Activated CD4-positive, alpha-beta T cell treated with anti-CD3 and anti-CD28 coated beads, Interleukin-2, amount 10 ng/mL, durations not matched to agents 24 days and 14 days (primary cell): ENCODE measurements around the gene HSPA9. TPM values are rescaled to one million over a fixed set of nuclear protein-coding genes. Genes with fewer than 3 reads are reported as not detected.

ENCODE experiments used
- DNase-seq: peaks from one replicate; pipeline ENCODE4 v3.0.0; 2022
- H3K27ac Mint-ChIP-seq: one replicate; pipeline ENCODE4 v1.8.0; 2022; ENCODE audit warnings: mild to moderate bottlenecking, mixed read lengths
- H3K27me3 Mint-ChIP-seq: one replicate; pipeline ENCODE4 v1.8.0; 2022; ENCODE audit warnings: mixed read lengths
- H3K36me3 Mint-ChIP-seq: one replicate; pipeline ENCODE4 v1.8.0; 2022; ENCODE audit warnings: low read depth, mild to moderate bottlenecking, mixed read lengths
- H3K4me1 Mint-ChIP-seq: one replicate; pipeline ENCODE4 v1.8.0; 2021; ENCODE audit warnings: mixed read lengths
- H3K4me3 Mint-ChIP-seq: one replicate; pipeline ENCODE4 v1.8.0; 2022; ENCODE audit warnings: mild to moderate bottlenecking, moderate library complexity, mixed read lengths
- H3K9me3 Mint-ChIP-seq: one replicate; pipeline ENCODE4 v1.8.0; 2021; ENCODE audit warnings: mixed read lengths
- intact Hi-C: fragments of 100-400 bp; cut with micrococcal nuclease; formaldehyde crosslinking; loops from one replicate; pipeline ENCODE4 v1.15.1; 2023
- total RNA-seq: library from RNA; stranded (reverse); gene quantifications from 2 replicates; pipeline ENCODE4 v1.2.3, GENCODE V29; 2022

Gene HSPA9
- total RNA-seq, 1 donor from 2014 or later = 415 TPM

DNA sequence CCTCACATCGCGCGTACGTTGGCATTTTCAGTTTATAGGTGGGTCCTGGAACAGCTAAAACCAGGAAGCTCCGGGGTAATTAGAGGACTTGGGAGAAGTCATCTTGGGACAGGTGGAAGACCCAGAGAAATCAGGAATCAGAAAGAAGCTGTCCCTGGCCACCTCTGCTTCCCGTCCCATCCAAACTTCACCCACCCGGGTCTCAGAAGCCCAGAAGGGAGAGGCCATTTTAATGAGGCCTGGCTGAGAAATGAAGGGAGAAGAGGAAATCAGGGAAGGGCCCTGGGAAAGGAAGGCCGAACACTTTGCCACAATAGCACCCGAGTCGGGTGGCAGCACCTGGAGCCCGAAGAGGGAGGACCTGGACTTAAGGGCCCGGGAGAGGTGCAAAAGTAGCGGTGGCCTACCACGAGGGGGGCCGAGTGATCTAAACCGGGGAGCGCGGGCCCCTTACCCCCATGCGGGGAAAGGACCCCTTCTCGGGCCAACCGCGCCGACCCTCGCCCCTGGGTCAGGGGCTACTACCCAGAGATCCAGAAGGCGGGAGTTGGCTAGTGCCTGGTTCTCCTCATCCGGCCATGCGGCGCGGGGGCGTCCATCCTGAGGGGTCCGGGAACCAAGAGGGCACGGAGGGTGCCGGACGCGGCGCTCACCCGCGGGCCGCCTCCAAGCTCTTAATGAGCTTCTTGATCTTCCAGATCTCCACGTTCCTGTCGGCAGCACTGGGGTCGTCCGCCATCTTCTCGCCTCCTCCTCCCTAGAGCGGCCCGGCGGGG lies 32.8 kb downstream of the HSPA9 start:
- peaks cover 48% of the 10 kb centered on the region for H3K36me3 Mint-ChIP-seq
- peak; percentile 73 for DNase-seq
- peaks cover 44% of the 10 kb centered on the region for H3K4me1 Mint-ChIP-seq
- peak overlapping the region; percentile 100 for H3K27ac Mint-ChIP-seq
- intact Hi-C loops = loop anchor here (2.0 to 10.0 kb wide), 4 partner anchors 50 to 1022 kb away; partner anchors contain the start of genes BRD8, HNRNPA0, KIF20A and UBE2D2
- no peaks in the 10 kb centered on the region for H3K9me3 Mint-ChIP-seq
- peak overlapping the region; percentile 99 for H3K4me3 Mint-ChIP-seq
- H3K27me3 Mint-ChIP-seq = no peaks in the 10 kb centered on the region

DNA sequence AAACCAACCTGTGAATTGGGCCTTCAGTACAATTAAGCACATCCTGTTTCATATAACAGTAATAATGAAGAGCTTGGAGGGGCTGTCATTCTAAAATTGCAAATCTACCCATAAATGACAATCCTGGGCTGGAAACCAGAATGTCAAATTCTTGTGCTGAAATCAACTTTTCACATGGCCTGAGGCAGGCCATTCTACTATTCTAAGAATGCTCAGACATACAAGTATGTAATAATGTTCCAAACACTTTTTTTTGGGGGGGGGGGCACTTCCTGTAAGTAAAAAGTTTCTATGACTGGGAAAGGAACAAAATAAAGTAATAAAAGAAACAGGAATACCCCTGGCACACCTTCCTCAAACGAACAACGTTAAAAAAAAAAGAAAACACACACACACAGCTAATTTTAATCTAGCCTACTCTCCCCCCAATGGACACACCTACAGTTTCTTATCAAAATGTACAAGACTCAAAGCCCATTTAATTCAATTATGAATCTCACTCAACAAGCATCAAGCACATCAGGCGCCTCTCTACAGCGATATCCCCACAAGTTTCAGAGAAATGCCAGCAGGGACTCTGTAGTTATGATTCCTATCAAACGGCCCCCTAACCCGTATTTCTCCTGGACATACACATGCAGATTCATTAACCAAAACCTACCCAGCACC lies 33.6 kb downstream of the HSPA9 start:
- intact Hi-C loops = loop anchor here (2.0 to 10.0 kb wide), 4 partner anchors 49 to 1023 kb away; partner anchors contain the start of genes BRD8, HNRNPA0, KIF20A and UBE2D2
- Mint-ChIP-seq H3K9me3 (no peaks in the 10 kb centered on the region), H3K27ac (peak overlapping the region; percentile 100), H3K36me3 (peaks cover 55% of the 10 kb centered on the region), H3K27me3 (no peaks in the 10 kb centered on the region), H3K4me1 (peaks cover 50% of the 10 kb centered on the region), H3K4me3 (peak overlapping the region; percentile 99)
- DNase-seq = no peak

GRCh38 chr5:138539791-138540190 lies 35.4 kb downstream of the HSPA9 start:
- Mint-ChIP-seq H3K36me3 (peaks cover 60% of the 10 kb centered on the region), H3K27me3 (no peaks in the 10 kb centered on the region), H3K4me3 (peak overlapping the region; percentile 99), H3K27ac (no peak overlapping the region), H3K9me3 (no peaks in the 10 kb centered on the region), H3K4me1 (peaks cover 53% of the 10 kb centered on the region)
- no peak for DNase-seq
- intact Hi-C loops = loop anchor here (10.0 kb wide), 1 partner anchor 1025 kb away; the partner anchor contains the start of gene UBE2D2

- Mint-ChIP-seq H3K27me3 (no peaks in the 10 kb centered on the region), H3K36me3 (peaks cover 60% of the 10 kb centered on the region), H3K9me3 (no peaks in the 10 kb centered on the region), H3K4me1 (peaks cover 47% of the 10 kb centered on the region), H3K27ac (no peak overlapping the region), H3K4me3 (no peak overlapping the region)
- intact Hi-C loops = no loop called here
- DNase-seq = no peak
Measured at GRCh38 chr5:138538943-138539627, 36.1 kb downstream of the HSPA9 start.

- peak; percentile 66 for DNase-seq
- Mint-ChIP-seq H3K9me3 (no peaks in the 10 kb centered on the region), H3K4me1 (peaks cover 58% of the 10 kb centered on the region), H3K27me3 (no peaks in the 10 kb centered on the region), H3K4me3 (no peak overlapping the region), H3K27ac (peak overlapping the region; percentile 16), H3K36me3 (peaks cover 59% of the 10 kb centered on the region)
- intact Hi-C loops = no loop called here
Measured at GRCh38 chr5:138536665-138537315, 38.4 kb downstream of the HSPA9 start.

GRCh38 chr5:138536215-138536614 lies 39.0 kb downstream of the HSPA9 start:
- Mint-ChIP-seq H3K4me3 (no peak overlapping the region), H3K36me3 (peaks cover 56% of the 10 kb centered on the region), H3K4me1 (peaks cover 56% of the 10 kb centered on the region), H3K9me3 (no peaks in the 10 kb centered on the region), H3K27me3 (no peaks in the 10 kb centered on the region), H3K27ac (peak overlapping the region; percentile 52)
- intact Hi-C loops = no loop called here
- no peak for DNase-seq

GRCh38 chr5:138533973-138534941 lies 40.9 kb downstream of the HSPA9 start:
- intact Hi-C loops = no loop called here
- Mint-ChIP-seq H3K4me1 (peaks cover 41% of the 10 kb centered on the region), H3K27me3 (no peaks in the 10 kb centered on the region), H3K27ac (no peak overlapping the region), H3K9me3 (no peaks in the 10 kb centered on the region), H3K36me3 (peaks cover 61% of the 10 kb centered on the region), H3K4me3 (no peak overlapping the region)
- no peak for DNase-seq

- H3K4me1 Mint-ChIP-seq = peaks cover 28% of the 10 kb centered on the region
- H3K27me3 Mint-ChIP-seq = no peaks in the 10 kb centered on the region
- H3K27ac Mint-ChIP-seq = no peak overlapping the region
- intact Hi-C loops = no loop called here
- no peak overlapping the region for H3K4me3 Mint-ChIP-seq
- H3K9me3 Mint-ChIP-seq = no peaks in the 10 kb centered on the region
- DNase-seq = no peak
- H3K36me3 Mint-ChIP-seq = peaks cover 54% of the 10 kb centered on the region
Measured at GRCh38 chr5:138529812-138530211, 45.4 kb downstream of the HSPA9 start.

DNA sequence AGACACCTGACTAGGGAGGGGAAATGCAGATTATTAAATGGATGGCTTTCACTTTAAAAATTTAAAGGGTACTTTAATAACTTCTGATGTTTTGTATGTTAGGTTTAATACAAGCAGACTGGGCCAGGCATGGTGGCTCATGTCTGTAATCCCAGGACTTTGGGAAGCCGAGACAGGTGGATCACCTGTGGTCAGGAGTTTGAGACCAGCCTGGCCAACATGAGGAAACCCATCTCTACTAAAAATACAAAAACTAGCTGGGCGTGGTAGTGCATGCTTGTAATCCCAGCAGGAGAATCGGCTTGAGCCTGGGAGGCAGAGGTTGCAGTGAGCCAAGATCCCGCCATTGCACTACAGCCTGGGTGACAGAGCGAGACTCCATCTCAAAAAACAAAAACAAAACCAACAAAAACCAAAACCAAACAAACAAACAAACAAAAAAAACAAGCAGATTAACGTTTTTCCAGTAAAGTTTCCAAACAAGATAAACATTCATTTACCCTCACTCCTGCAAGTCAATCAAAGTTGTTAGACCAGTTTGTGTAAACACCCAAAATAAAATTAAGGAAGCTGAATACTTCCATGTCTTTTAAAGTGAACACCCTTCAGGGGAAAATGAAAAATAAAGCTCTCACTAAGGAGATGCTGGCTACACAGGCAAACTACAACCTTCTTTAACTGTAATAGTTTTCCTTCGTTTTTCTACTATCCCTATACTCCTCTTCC lies 46.3 kb downstream of the HSPA9 start:
- Mint-ChIP-seq H3K9me3 (no peaks in the 10 kb centered on the region), H3K4me3 (no peak overlapping the region), H3K27ac (no peak overlapping the region), H3K36me3 (peaks cover 47% of the 10 kb centered on the region), H3K27me3 (no peaks in the 10 kb centered on the region), H3K4me1 (peaks cover 25% of the 10 kb centered on the region)
- intact Hi-C loops = no loop called here
- no peak for DNase-seq

DNA sequence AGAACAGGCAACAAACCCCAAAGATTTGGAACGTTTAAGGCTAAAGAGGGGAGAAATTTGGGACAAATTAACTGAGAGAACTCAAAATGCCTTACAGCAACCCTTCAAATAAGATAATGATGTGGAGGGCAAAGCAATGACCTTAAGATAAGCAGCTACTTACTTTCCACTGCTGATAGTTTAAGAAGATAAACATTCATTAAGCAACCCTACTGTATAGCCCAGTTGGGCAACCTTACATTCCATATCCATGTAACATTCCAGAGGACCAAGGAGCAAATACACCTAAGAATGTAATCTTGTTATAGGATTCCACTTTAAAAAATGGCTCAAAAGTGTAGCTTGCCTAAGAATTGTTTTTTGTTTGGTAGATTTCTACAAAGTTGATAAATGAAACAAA lies 47.0 kb downstream of the HSPA9 start:
- no peak overlapping the region for H3K27ac Mint-ChIP-seq
- H3K9me3 Mint-ChIP-seq = no peaks in the 10 kb centered on the region
- no peak overlapping the region for H3K4me3 Mint-ChIP-seq
- no peaks in the 10 kb centered on the region for H3K27me3 Mint-ChIP-seq
- intact Hi-C loops = no loop called here
- peaks cover 22% of the 10 kb centered on the region for H3K4me1 Mint-ChIP-seq
- peaks cover 45% of the 10 kb centered on the region for H3K36me3 Mint-ChIP-seq
- no peak for DNase-seq

GRCh38 chr5:138527170-138527569 lies 48.0 kb downstream of the HSPA9 start:
- H3K9me3 Mint-ChIP-seq = no peaks in the 10 kb centered on the region
- no peak overlapping the region for H3K4me3 Mint-ChIP-seq
- H3K27me3 Mint-ChIP-seq = no peaks in the 10 kb centered on the region
- intact Hi-C loops = no loop called here
- H3K36me3 Mint-ChIP-seq = peaks cover 41% of the 10 kb centered on the region
- no peak for DNase-seq
- peaks cover 19% of the 10 kb centered on the region for H3K4me1 Mint-ChIP-seq
- no peak overlapping the region for H3K27ac Mint-ChIP-seq

- Mint-ChIP-seq H3K4me1 (peaks cover 23% of the 10 kb centered on the region), H3K27me3 (no peaks in the 10 kb centered on the region), H3K27ac (no peak overlapping the region), H3K4me3 (no peak overlapping the region), H3K9me3 (no peaks in the 10 kb centered on the region), H3K36me3 (peaks cover 32% of the 10 kb centered on the region)
- DNase-seq = no peak
- intact Hi-C loops = no loop called here
Measured at GRCh38 chr5:138523406-138523805, 51.8 kb downstream of the HSPA9 start.
